Measurements from ENCODE around the gene PGAP3.

- TF ChIP-seq, protein P1, sequence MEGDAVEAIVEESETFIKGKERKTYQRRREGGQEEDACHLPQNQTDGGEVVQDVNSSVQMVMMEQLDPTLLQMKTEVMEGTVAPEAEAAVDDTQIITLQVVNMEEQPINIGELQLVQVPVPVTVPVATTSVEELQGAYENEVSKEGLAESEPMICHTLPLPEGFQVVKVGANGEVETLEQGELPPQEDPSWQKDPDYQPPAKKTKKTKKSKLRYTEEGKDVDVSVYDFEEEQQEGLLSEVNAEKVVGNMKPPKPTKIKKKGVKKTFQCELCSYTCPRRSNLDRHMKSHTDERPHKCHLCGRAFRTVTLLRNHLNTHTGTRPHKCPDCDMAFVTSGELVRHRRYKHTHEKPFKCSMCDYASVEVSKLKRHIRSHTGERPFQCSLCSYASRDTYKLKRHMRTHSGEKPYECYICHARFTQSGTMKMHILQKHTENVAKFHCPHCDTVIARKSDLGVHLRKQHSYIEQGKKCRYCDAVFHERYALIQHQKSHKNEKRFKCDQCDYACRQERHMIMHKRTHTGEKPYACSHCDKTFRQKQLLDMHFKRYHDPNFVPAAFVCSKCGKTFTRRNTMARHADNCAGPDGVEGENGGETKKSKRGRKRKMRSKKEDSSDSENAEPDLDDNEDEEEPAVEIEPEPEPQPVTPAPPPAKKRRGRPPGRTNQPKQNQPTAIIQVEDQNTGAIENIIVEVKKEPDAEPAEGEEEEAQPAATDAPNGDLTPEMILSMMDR (IDR thresholded peaks at IDR 0.05) = no peak
- no peak for TF ChIP-seq POLR2A (IDR thresholded peaks at IDR 0.05)
Observed at GRCh38 chr17:39684369-39685192, 3.3 kb downstream of the PGAP3 start.

Measured in uterus (tissue), 2 donors.